HG03135 (cell line): ENCODE measurements around the gene TMPRSS9.
"Not testable (repeated sequence)": the region's sequence is repeated elsewhere in the genome, so short reads cannot be mapped to it uniquely, and the experiment has no call there.

Source experiments
- ATAC-seq: cut with Tn5 transposase; IDR thresholded peaks from one replicate; pipeline ENCODE4 v1.9.1; 2021; ENCODE audit warnings: mild to moderate bottlenecking, moderate library complexity; ENCODE audit not compliant: unreplicated experiment

TMPRSS9 gene

DNA sequence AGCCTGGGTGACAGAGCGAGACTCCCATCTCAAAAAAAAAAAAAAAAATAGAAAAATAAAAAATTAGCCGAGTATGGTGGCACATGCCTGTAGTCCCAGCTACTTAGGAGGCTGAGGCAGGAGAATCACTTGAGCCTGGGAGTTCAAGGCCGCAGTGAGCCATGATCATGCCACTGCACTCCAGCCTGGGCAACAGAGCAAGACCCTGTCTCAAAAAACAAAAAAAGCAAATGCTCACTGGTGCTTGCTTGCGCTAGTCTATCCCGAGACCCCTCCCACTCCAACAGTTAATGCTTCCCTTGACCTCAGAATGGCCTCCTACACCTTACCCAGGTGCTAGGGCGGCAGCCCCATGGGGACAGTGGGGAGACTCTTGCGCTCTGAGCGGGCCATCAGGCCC, 57.4 kb downstream of the TMPRSS9 start:
- not testable (repeated sequence) for ATAC-seq

DNA sequence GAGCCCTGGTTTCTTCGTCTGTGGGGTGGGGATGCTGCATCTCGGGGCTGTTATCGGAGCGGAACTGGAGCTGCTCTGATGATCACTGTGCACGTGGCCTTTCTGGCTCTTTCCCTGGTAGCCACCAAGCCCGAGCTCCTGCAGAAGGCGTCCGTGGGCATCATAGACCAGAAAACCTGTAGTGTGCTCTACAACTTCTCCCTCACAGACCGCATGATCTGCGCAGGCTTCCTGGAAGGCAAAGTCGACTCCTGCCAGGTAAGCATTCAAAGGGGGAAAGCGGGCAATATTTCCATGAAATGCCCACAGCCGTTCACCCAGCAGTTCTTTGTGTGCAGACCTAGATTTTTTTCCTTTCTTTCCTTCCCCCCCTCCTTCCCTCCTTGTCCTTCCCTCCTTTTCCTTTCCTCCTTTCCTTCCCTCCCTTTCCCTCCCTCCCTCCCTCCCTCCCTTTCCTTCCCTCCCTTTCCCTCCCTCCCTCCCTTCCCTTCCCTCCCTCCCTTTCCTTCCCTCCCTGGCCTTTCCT, 57.9 kb downstream of the TMPRSS9 start:
- ATAC-seq, result no peak

DNA sequence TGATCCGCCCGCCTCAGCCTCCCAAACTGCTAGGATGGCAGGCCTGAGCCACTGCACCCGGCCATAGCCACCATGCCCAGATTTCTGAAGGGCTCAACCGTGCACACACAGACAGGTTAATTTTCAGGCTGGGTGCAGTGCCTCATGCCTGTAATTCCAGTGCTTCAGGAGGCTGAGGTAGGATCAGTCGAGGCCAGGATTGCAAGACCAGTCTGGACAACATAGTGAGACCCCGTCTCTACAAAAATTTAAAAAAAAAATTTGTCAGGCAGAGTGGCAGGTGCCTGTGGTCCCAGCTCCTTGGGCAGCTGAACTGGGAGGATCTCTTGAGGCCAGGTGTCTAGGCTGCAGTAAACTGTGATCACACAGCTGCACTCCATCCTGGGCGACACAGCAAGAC, 59.7 kb downstream of the TMPRSS9 start:
- ATAC-seq, result no peak

DNA sequence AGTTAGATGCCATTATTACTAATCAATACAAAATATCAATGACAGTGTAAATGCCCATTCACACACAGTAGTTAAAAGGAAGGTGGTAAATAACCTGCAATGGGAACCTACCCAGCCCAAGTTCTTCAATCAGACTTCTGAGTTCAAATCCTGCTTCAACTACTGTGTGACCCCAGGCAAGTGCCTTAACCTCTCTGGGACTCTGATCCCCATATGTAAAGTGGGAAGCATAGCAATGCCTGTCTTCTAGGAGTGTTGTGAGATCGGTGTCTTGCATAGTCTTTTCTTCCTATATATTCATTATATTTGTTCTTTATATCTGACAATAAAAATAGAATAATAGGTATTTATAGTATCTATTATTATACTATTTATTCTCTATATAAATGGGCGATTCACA, 60.4 kb downstream of the TMPRSS9 start:
- ATAC-seq, result no peak

DNA sequence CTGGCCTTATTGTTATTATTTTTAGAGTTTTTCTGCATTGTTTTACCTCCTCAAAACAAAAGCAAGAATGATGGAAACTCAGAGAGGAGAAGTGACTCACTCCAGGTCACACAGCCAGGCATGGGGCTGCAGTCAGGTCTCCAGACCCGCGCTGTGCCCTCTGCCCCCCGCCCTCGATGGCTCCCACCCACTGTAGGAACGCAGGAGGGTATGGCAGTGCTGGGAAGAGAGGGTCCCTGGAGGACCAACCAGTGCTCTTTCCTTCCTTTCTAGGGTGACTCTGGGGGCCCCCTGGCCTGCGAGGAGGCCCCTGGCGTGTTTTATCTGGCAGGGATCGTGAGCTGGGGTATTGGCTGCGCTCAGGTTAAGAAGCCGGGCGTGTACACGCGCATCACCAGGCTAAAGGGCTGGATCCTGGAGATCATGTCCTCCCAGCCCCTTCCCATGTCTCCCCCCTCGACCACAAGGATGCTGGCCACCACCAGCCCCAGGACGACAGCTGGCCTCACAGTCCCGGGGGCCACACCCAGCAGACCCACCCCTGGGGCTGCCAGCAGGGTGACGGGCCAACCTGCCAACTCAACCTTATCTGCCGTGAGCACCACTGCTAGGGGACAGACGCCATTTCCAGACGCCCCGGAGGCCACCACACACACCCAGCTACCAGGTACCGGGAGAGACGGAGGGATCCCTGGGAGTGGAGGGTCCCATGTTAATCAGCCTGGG, 61.7 kb downstream of the TMPRSS9 start:
- no peak for ATAC-seq

DNA sequence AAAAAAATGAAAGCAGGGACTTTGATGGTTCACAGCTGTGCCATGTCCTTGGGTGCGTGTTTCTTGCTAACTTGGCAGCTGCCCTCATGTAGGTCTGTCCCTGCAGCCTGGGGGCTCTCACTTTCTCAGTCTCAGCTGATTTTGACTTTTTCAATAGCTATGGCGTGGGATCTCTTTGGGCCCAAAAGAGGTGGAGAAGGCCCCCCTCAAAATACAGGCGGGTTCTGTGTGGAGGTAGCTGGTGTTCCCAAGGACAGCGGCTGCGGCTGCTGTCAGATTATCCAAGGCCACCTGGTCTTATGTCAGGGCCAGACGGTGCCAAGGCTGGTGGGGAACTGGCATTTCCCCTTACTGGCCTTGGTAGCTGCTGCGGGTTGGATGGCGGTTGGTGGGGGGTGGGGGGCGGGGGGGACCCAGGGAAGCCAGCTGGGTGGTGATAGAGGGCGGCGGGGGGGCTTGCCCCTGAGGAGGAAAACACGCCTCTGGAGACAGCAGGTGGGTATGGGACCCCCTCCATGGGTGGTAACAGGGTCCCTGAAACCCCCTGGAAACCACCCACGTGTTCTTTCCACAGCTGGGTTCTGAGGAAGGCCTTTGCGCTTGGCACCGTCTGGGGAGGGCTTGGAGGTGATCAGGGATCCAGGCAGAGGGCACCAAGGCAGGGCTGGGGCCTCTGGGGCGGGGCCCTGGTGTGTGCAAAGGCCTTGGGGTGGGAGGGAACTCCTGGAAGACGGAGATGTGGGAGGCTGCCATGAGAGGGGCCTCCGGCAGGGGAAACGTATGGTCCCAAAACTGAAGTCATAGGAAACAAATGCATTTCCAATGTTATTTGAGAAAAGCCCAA, 63.2 kb downstream of the TMPRSS9 start:
- no peak for ATAC-seq

DNA sequence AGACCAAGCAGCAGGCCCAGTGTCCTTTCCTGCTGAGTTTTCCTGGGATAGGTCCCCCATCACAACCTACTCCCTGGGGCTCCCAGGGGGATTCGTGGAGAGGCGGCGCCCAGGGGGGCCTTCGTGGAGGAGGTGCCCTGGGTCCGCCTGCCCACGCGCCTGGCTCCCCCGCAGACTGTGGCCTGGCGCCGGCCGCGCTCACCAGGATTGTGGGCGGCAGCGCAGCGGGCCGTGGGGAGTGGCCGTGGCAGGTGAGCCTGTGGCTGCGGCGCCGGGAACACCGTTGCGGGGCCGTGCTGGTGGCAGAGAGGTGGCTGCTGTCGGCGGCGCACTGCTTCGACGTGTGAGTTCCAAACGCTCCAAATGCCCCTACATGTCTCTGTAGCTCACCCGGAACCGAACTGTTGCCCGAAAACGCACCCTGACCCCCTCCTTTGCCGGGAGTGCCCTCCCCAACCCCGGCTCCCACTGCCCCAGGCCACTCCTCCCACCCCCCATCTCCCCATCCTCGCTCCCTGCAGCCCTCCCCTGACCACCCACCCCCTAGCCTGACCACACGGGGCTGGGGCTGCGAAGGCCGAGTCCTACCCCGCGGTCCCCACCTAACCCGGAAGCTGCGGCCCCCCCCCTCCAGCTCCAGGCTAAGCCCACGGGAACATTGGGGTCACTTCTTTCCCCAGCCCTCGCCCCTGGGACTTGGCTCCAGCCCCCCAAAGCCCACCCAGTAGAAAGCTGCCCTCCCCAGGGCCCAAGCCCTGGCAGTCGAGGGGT, 64.0 kb downstream of the TMPRSS9 start:
- ATAC-seq, result no peak

DNA sequence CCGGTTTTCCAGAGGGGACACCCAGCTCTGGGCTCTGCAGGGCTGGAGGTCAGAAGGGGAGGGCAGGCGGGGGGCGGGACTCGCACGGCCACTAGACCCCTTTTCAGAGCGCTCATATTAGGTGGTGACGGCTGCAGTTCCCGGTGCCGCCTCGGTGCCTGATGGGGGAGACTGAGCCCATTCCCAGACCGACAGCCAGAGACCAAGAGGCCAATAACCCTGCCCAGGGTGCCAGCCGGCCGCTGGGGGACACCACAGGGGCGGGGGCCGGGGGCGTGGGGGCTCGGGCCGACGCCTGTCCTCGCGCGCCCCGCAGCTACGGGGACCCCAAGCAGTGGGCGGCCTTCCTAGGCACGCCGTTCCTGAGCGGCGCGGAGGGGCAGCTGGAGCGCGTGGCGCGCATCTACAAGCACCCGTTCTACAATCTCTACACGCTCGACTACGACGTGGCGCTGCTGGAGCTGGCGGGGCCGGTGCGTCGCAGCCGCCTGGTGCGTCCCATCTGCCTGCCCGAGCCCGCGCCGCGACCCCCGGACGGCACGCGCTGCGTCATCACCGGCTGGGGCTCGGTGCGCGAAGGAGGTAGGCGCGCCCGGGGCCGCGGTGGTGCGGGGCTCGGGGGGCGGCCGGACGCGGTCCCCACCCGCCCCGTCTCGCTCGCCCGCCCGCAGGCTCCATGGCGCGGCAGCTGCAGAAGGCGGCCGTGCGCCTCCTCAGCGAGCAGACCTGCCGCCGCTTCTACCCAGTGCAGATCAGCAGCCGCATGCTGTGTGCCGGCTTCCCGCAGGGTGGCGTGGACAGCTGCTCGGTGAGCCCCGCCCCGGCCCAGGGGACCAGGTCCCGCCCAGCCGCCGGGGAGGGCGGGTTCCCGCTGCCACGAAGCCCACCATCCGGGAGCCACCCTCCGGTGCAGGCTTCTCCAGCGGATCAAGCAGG, 64.9 kb downstream of the TMPRSS9 start:
- ATAC-seq, result no peak

DNA sequence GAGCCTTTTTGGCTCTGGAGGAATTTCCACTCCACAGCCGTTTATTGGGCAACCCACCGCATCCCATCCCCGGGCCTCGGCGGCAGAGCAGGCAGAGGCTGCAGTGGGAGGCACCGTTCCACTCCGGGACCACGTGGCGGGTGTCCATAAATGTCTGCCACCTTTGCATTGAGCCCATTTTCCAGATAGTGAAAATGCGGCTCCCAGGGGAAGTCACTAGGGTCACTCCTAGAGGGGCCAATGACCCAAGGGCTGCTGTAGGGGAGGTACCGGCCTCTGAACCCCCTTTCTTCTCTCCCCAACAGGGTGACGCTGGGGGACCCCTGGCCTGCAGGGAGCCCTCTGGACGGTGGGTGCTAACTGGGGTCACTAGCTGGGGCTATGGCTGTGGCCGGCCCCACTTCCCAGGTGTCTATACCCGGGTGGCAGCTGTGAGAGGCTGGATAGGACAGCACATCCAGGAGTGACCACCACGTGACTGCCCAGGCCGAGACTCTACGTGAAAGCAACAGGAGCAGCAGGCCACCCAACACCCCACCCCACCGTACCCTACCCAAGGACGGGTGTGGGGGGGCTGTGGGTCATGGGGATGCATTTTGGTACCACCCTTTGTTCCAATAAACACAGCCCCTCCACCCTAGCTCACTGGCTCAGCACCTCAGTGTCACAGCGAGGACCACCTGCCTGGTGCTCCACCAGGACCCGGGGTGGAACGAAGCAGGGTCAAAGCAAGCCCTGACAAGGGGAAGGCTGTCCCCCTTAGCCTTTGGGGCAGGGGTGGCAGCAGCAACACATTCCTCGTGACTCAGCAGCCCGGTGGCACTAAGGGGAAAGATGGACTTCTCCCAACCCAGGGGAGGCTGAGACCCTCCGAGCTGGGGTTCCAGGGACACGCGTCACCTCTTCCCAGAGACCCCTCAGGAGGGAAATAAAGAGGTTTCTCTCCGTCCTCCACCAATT, 65.8 kb downstream of the TMPRSS9 start:
- no peak for ATAC-seq

DNA sequence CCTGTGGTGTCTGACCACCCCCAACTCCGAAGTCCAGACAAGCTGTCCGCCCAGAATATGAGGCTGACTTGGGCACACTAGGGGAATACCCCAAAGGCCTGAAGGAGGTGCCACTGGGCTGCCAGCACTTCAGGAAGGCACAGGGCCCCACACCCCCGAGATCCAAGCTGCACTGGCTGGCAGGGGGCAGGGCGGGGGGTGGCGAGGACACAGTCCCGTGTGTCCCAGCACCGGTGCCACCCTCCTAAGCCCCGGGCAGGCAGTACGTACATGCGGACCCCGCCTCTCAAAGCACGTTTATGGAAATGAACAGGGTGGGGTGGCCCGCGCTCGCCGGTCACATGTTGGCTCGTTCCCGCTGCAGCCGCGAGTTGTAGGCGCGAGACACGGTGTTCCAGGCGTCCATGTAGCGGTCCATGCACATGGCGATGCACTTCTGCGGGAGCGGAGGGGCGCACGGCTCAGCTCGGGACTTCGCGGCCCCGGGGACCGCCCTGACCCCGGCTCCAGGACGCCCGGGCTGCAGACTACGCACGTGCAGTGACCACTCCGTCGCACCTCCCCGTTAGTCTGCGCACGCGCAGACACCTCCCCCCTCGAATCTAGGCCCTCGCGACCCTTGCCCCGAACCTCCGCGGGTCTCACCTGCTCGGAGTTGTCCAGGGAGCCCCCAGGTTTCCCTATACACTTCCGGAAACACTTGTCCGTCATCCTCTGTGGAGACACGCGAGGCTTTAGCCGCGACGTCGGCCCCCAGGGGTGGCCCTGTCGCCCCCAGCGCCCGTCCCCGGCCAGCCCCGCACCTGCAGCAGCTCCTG, 66.8 kb downstream of the TMPRSS9 start:
- ATAC-seq, result peak; percentile 6

DNA sequence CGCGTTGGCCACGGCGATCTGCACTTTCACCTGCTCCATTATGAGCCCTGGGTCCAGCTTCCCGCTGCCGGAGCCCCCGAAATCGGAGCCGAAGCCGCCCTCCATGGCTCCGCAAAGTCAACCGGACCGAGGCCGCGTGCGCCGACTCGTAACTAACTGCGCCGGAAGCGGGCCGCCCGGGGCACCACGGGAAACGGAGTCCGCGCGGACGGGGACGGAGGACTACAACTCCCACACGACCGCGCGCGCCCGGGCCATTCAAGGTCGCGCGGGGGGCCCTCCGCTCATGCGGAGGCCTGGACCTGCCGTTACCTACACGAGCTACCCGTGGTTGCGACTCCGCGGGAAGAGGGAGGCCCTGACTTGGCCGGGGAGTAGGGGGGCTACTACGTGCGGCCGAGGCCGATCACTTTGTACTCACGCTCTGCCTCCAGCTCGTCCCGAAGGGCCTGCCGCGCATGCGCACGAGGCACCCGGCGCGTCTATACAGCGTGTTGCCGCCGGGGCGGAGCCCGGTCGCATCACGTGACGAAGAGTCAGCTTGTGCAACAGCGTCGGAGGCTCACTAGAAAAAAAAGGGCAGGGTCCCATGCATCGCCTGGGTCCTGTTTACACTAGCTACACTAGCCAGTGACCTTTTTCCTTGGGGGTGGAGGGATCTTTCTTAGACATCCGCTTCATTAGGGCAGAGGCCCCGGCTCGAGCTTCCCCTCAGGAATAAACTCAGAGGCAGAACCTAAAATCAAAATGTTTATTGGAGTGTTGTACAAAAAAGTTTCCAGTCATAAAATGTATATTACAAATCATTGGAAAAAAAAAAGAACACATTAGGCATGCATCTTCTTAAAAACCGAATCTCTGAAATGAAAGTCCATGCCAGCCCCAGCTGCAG, 67.6 kb downstream of the TMPRSS9 start, which contains the start of gene TIMM13:
TIMM13 (minus strand) TSS at position 158 of the 892 bp plus-strand sequence; CDS start at position 105, 53 bp downstream.
- ATAC-seq, result peak; percentile 74

DNA sequence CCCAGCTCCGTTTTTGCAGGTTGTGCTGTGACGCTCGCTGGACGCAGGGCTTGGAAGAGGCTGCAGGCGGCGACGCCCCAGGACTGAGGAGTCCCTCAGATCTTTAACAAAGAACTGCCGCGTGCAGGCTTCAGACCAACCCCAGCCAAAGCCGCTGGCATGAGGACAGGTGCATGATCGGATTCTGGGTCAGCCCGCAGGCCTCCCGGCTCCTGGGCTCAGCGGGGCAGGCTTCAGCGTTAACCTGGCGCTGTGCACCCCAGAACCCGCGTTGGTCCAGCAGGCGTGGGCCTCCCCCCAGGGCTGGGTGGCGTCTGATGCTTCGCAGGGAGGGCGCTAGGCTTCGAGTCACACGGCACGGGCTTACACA, 68.2 kb downstream of the TMPRSS9 start:
- no peak for ATAC-seq

DNA sequence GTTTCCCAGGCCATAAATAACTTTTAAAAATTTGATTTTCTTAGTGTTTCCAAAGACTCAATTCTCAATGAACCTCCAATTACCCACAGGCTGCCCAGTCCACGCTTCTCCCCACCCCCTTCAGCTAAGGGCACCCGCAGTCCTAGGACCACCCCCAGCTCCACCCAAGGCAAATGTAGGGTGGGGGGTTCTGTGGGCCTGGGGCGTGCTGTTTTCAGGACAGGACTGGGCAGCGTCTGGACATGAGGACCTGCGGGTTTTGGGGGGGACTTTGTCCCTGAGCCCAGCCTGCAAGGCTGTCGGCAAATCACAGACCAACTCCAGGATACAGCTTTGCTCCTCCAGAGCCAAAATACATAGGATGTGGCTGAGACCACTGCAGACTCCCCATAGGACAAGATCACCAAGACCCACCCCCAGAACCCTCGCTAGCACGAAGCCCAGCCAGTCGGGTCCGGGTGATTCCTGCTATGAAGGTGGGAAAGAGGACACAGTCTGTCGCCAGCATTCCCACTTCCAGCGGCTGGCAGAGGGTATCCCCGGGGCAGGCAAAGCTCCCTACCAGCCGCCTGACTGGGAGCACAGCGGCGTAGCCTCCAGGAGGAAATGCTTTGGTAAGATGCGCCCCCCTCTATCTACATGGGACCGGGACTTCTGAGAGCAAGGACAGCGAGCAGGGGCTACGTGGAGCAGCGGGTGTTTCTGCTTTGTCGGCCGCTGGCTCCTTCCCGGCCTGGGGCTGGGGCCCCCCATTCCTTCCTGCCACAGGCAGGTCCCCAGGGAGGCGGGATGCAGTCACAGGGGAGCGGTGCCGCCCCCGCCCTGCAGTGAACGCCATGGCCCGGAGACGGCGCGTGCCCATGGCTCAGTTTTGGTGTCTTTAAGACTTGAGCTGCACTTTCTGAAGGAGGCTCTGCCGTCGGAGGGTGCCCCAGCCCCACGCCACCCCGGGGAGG, 69.0 kb downstream of the TMPRSS9 start:
- ATAC-seq, result no peak

DNA sequence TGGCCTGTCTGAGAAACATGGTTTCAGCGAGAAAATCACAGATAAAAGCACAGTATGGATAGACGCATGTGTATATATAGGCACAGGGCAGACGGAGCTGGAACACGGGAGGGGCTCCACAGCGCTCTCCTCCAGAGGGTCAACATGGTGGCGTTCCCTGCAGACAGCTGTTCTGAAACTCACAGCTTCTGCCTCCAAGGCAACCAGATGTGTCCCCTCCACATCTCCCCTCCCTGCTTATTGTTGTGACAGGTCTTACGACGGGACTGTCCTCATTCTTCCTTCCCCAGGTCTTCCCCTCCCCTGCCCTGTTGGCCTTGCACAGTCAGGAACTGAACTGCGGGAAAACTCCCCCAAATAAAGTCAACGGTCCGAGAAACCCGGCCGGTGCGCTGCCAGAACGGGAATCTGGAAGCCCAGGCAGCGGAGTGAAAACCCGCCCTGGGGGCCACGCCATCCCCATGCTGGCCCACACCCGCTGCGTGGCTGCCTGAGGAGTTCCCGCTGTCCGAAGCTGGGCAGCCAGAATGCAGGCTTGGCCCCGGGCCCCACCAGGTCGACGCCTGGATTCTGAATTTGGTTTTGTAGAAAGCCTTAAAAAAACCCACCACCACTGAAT, 70.0 kb downstream of the TMPRSS9 start:
- no peak for ATAC-seq

DNA sequence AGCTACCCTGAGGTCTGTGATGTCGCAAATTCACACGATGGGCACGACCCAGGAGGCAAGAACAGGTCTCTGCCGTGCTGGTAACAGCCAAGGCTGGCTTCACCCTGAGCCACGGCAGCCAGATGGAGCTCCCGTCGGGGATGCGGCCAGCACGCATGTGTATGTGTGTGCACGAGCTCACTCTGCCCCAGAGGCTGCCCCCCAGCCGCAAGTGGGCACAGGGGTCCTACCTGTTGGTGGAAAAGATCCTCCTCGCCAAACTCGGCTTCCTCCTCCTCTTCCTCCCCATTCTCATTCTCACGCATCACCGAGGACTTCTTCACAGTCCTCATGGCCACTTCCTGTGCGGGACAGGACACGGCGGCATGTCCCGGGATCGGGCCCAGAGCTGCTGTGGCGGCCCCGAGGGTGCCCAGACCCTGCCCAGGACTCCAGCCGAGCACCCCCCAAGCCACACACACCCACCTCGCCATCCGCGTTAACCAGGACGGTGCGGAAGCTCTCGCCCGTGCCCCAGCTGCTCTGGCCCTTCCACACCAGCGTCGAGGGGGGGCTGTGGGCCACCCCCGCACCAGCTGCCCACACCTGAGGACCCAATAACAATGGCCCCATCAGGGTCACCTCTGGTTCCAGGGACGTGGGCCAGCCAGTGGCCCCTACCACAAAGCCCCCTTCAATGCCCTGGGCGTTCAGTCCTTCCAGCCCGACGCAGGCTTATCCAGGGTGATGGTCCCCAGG, 71.4 kb downstream of the TMPRSS9 start:
- ATAC-seq, result no peak
